ENCODE results near the gene TAS1R3. TPM values are rescaled to one million over a fixed set of nuclear protein-coding genes. Genes with fewer than 3 reads are reported as not detected.

Gene TAS1R3
- total RNA-seq, 2 experiments from 2014 or later, result 0.10 TPM; not detected in 1

DNA sequence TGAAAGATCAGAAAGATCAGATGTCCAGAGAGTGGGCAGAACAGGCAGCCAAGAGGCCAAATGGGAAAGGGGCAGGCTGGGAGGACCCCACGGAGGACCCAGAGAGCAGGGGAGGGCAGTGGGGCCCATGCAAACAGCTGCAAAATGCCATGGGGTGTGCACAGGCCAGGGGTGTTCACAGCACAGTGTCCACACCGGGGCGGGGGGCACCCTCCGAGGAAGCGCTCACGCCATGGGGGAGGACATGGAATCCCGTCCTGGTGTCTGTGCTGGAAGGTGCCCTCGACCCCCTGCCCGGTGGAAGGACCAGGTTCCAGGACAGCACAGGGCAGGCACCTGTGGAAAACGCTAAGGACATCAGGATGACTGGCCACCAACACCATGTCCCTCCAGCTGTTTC, 8.1 kb upstream of the TAS1R3 start:
- ChIA-PET POLR2A (no interaction called here), CTCF (interaction anchor here (1.0 kb wide), 1 partner anchor 49 kb away, joined by 4 read pairs; no protein-coding TSS in a partner anchor)
- Mint-ChIP-seq H3K4me3 (peak overlapping the region; percentile 74), H3K27ac (peak overlapping the region; percentile 60), H3K9me3 (no peaks in the 10 kb centered on the region), H3K27me3 (no peaks in the 10 kb centered on the region), H3K4me1 (ENCODE audit: low read depth) (peaks cover 31% of the 10 kb centered on the region), H3K36me3 (peaks cover 9% of the 10 kb centered on the region)
- DNase-seq, result no peak
- intact Hi-C loops (cut with micrococcal nuclease), result no loop called here

DNA sequence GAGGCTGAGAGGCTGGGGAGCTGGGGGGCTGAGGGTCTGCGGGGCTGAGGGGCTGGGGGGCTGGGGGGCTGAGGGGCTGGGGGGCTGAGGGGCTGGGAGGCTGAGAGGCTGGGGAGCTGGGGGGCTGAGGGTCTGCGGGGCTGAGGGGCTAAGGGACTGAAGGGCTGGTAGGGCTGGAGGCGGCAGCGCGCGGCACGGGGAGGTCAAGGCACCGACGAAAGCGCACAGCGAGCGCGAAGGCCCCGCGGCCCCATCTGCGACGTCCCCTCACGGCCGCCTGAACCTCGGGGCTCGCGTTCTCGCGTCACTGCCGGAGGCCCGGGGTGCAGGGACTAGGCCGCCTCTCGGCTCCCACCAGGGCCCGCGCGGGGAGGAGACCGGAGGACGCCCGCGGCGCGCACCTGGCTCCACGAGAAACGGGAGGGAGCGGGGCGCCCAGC, 7.0 kb upstream of the TAS1R3 start:
- peaks cover 31% of the 10 kb centered on the region for H3K4me1 Mint-ChIP-seq (ENCODE audit: low read depth)
- peak overlapping the region; percentile 86 for H3K4me3 Mint-ChIP-seq
- H3K9me3 Mint-ChIP-seq, result no peaks in the 10 kb centered on the region
- intact Hi-C loops (cut with micrococcal nuclease), result no loop called here
- no peaks in the 10 kb centered on the region for H3K27me3 Mint-ChIP-seq
- peak overlapping the region; percentile 81 for H3K27ac Mint-ChIP-seq
- POLR2A ChIA-PET, result no interaction called here
- CTCF ChIA-PET, result interaction anchor here (1.0 kb wide), 1 partner anchor 47 kb away, joined by 4 read pairs; no protein-coding TSS in a partner anchor
- peaks cover 9% of the 10 kb centered on the region for H3K36me3 Mint-ChIP-seq
- DNase-seq, result no peak

DNA sequence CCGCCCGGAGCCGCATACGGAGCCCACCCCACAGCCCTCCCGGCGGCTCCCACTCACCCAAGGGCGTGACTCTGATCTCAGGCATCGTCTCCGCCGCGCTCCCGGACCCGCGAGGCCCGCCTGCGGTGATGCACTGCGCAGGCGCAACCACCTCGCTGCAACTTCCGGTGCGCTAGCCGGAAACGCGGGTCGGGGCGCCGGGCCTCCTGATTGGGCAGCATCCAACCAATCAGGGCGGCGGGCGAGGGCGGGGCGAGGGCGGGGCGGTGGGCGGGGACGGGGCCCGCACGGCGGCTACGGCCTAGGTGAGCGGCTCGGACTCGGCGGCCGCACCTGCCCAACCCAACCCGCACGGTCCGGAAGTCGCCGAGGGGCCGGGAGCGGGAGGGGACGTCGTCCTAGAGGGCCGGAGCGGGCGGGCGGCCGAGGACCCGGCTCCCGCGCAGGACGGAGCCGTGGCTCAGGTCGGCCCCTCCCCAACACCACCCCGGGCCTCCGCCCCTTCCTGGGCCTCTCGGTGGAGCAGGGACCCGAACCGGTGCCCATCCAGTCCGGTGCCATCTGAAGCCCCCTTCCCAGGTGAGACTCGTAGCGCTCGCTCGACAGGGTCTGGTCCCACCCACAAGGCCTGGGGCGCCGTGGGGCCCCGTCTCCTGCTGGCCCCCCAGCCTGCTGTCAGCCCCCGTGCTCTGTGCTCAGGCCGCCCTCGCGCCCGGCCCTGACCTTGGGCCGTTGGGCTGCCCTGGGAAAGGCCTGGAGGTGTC, 6.4 kb upstream of the TAS1R3 start, which contains the start of the genes CPTP and INTS11:
TSS of gene CPTP (plus strand) at position 279 of the 764 bp plus-strand sequence. CDS start 2,109 bp downstream, outside the sequence.
TSS of gene INTS11 (minus strand) at position 137 of the 764 bp plus-strand sequence. CDS start at position 85, 52 bp downstream.
- peaks cover 5% of the 10 kb centered on the region for H3K36me3 Mint-ChIP-seq
- DNase-seq, result peak; percentile 97
- H3K4me3 Mint-ChIP-seq, result peak within 1 kb of the TSS; percentile 86
- no peaks in the 10 kb centered on the region for H3K27me3 Mint-ChIP-seq
- intact Hi-C loops (cut with micrococcal nuclease), result no loop called here
- peak within 1 kb of the TSS; percentile 81 for H3K27ac Mint-ChIP-seq
- ChIA-PET CTCF (interaction anchor here (1.1 to 1.5 kb wide), 2 partner anchors 24 to 47 kb away, joined by 5 read pairs; no protein-coding TSS in a partner anchor), POLR2A (interaction anchor here (0.7 kb wide), 1 partner anchor 50 kb away, joined by 3 read pairs; the partner anchor contains the start of gene AURKAIP1)
- H3K4me1 Mint-ChIP-seq (ENCODE audit: low read depth), result peaks cover 31% of the 10 kb centered on the region
- H3K9me3 Mint-ChIP-seq, result no peaks in the 10 kb centered on the region

DNA sequence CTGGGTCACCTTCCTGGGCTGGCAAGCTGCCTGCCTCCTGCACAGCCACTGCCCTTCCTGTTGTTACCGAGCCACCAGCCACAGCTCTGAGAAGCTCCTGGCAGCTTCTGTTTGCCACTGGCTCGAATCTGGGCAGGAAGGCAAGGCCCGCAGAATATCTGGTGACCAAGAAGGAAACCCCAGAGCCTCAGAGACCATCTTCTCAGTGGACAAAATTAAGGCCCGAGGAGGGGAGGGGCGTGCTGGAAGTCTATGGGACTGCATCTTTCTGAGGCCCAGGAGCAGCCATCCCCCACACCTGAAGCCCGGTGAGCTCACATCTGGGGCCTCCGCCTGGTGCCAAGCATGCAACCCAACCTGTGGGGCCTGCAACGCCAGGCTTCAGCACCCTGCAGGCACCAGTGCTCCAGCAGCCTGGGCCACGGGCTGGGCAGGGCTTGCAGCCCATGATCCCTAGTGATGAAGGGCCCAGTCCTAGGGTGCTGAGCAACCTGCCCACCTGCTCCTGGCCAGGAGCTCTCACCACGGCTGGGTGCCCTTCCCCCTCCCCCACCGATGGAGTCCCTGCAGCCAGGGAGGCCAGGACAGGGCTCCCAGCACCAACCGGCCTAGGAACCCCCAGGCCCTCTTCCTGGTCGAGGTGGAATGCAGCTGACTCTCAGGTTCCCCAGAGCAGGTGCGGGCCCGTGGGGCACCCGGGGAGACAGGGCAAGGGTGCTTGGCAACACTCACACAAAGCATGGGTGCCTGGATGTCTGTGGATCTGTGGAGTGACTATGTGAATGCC, 5.6 kb upstream of the TAS1R3 start:
- no peak for DNase-seq
- Mint-ChIP-seq H3K9me3 (no peaks in the 10 kb centered on the region), H3K27me3 (no peaks in the 10 kb centered on the region), H3K4me3 (peak overlapping the region; percentile 65), H3K4me1 (ENCODE audit: low read depth) (peaks cover 28% of the 10 kb centered on the region), H3K27ac (peak overlapping the region; percentile 62), H3K36me3 (peaks cover 1% of the 10 kb centered on the region)
- intact Hi-C loops (cut with micrococcal nuclease), result no loop called here
- POLR2A ChIA-PET, result interaction anchor here (0.7 kb wide), 1 partner anchor 50 kb away, joined by 3 read pairs; the partner anchor contains the start of gene AURKAIP1
- CTCF ChIA-PET, result interaction anchor here (1.1 to 1.5 kb wide), 2 partner anchors 23 to 46 kb away, joined by 5 read pairs; no protein-coding TSS in a partner anchor

DNA sequence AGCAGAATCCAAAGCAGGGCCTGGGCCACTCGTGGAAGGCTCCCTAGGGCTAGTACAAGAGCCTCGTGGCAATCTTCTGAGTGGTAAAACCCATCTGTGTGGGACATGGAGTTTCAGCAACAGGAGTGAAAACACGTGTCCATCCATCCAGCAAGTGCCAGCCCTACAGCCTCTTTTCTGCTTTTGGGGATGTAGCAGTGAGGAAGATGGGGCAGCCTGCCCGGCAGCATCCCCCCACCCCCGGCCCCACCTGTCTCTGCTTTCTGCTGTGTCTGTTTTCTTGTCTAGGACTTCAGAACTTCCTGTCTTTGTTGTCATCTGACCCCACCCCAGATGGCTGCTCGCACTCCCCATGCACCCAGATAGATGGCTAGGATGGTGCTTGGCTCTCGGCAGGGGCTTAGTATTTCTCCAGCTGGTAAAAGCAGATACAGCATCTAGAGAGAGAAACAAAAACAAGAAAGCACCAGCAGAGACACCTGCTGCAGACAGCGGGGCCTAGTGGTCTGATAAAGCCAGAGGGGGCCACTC, 4.9 kb upstream of the TAS1R3 start:
- Mint-ChIP-seq H3K36me3 (peaks cover 1% of the 10 kb centered on the region), H3K27me3 (no peaks in the 10 kb centered on the region), H3K9me3 (no peaks in the 10 kb centered on the region), H3K4me1 (ENCODE audit: low read depth) (peaks cover 28% of the 10 kb centered on the region), H3K27ac (peak overlapping the region; percentile 42), H3K4me3 (peak overlapping the region; percentile 65)
- CTCF ChIA-PET, result interaction anchor here (1.5 kb wide), 1 partner anchor 46 kb away, joined by 5 read pairs; no protein-coding TSS in a partner anchor
- intact Hi-C loops (cut with micrococcal nuclease), result no loop called here
- POLR2A ChIA-PET, result no interaction called here
- DNase-seq, result no peak

DNA sequence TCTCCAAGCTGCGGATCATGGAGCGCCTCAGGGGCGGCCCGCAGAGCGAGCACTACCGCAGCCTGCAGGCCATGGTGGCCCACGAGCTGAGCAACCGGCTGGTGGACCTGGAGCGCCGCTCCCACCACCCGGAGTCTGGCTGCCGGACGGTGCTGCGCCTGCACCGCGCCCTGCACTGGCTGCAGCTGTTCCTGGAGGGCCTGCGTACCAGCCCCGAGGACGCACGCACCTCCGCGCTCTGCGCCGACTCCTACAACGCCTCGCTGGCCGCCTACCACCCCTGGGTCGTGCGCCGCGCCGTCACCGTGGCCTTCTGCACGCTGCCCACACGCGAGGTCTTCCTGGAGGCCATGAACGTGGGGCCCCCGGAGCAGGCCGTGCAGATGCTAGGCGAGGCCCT, 3.8 kb upstream of the TAS1R3 start:
- no peak overlapping the region for H3K27ac Mint-ChIP-seq
- intact Hi-C loops (cut with micrococcal nuclease), result no loop called here
- H3K4me3 Mint-ChIP-seq, result no peak overlapping the region
- H3K9me3 Mint-ChIP-seq, result no peaks in the 10 kb centered on the region
- peaks cover 20% of the 10 kb centered on the region for H3K4me1 Mint-ChIP-seq (ENCODE audit: low read depth)
- H3K36me3 Mint-ChIP-seq, result peaks cover 1% of the 10 kb centered on the region
- DNase-seq, result no peak
- POLR2A ChIA-PET, result no interaction called here
- H3K27me3 Mint-ChIP-seq, result no peaks in the 10 kb centered on the region
- CTCF ChIA-PET, result no interaction called here

DNA sequence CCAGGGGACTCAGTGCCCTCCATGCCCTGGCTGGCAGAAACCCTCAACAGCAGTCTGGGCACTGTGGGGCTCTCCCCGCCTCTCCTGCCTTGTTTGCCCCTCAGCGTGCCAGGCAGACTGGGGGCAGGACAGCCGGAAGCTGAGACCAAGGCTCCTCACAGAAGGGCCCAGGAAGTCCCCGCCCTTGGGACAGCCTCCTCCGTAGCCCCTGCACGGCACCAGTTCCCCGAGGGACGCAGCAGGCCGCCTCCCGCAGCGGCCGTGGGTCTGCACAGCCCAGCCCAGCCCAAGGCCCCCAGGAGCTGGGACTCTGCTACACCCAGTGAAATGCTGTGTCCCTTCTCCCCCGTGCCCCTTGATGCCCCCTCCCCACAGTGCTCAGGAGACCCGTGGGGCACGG, 2.8 kb upstream of the TAS1R3 start:
- DNase-seq, result no peak
- Mint-ChIP-seq H3K4me3 (no peak overlapping the region), H3K27me3 (no peaks in the 10 kb centered on the region), H3K4me1 (ENCODE audit: low read depth) (peaks cover 14% of the 10 kb centered on the region), H3K36me3 (peaks cover 1% of the 10 kb centered on the region), H3K27ac (no peak overlapping the region), H3K9me3 (no peaks in the 10 kb centered on the region)
- intact Hi-C loops (cut with micrococcal nuclease), result no loop called here
- ChIA-PET CTCF (no interaction called here), POLR2A (no interaction called here)

DNA sequence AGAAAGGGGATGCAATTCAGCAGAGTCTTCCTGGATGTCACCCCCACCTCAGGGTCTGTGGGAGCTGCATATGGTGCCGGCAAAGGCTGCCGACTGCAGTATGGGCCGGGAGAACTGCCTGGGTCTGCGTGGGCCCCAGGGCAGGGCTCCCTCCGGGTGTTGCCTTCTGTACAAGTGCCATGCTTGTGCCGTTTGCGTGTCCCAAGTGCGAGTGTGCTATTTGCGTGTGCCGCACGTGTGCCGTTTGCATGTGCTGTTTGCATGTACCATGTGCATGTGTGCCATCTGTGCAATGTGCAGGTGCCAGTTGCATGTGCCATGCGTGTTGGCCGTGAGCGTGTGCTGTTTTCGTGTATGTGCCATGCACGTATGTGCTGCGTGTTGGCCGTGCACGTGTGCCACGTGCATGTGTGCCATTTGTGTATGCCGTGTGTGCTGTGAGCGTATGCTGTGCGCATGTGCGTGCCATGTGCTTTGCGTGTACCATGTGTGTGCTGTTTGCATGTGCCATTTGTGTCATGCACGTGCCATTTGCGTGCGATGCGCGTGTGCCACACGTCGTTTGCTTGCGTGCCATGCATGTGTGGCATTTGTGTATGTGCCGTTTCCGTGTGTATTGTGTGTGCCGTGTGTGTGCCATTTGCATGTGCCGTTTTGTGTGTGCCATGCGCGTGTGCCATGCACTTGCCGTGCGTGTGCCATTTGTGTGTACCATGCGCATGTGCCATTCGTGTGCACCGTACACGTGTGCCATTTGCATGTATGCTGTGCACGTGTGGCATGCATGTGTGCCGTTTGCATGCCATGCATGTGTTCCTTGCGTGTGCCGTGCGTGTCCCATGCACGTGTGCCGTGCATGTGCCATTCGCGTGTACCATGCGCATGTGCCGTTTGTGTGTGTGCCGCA, 1.5 kb upstream of the TAS1R3 start:
- CTCF ChIA-PET, result no interaction called here
- POLR2A ChIA-PET, result no interaction called here
- Mint-ChIP-seq H3K36me3 (no peaks in the 10 kb centered on the region), H3K9me3 (no peaks in the 10 kb centered on the region), H3K27ac (no peak overlapping the region), H3K27me3 (no peaks in the 10 kb centered on the region), H3K4me1 (ENCODE audit: low read depth) (peaks cover 8% of the 10 kb centered on the region), H3K4me3 (no peak overlapping the region)
- intact Hi-C loops (cut with micrococcal nuclease), result no loop called here
- DNase-seq, result no peak

DNA sequence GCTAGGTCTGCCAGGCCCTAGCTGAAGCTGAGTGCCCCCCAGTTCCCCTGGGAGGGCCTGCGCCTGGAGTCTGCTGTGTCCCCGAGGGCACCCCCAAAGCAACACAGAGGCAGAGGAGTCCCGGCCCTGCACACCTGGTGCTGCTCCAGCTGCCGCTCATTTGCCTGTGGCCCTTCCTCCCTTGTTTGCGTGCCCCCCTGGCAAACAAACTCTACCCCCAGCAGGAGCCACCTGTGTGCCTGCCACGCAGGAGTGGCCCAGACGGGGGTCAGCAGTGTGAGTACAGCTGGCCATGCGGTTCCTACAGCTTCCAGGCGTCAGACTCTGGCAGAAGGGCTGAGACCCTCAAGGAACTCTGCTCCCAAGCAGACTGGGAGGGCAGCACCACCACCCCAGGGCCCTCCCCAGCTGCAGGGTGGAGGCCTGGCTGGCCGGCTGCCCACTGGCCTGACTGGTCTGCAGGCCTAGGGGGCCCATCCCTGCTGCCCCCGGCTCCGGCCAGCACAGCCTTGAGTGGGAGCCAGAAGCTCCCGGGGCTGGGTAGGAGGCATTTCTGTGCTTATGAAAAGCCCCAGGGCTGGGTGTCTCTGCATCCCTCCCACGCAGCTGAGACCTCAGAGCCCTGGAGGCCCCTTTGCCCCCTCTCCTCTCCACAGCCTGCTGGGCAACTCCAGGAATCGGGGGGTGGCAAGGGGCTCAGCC, 563 bp upstream of the TAS1R3 start:
- Mint-ChIP-seq H3K9me3 (no peaks in the 10 kb centered on the region), H3K27ac (no peak overlapping the region), H3K4me1 (ENCODE audit: low read depth) (peaks cover 8% of the 10 kb centered on the region), H3K4me3 (no peak overlapping the region), H3K27me3 (no peaks in the 10 kb centered on the region), H3K36me3 (no peaks in the 10 kb centered on the region)
- ChIA-PET POLR2A (interaction anchor here (0.9 kb wide), 1 partner anchor 19 kb away, joined by 3 read pairs; no protein-coding TSS in a partner anchor), CTCF (no interaction called here)
- DNase-seq, result no peak
- intact Hi-C loops (cut with micrococcal nuclease), result no loop called here

DNA sequence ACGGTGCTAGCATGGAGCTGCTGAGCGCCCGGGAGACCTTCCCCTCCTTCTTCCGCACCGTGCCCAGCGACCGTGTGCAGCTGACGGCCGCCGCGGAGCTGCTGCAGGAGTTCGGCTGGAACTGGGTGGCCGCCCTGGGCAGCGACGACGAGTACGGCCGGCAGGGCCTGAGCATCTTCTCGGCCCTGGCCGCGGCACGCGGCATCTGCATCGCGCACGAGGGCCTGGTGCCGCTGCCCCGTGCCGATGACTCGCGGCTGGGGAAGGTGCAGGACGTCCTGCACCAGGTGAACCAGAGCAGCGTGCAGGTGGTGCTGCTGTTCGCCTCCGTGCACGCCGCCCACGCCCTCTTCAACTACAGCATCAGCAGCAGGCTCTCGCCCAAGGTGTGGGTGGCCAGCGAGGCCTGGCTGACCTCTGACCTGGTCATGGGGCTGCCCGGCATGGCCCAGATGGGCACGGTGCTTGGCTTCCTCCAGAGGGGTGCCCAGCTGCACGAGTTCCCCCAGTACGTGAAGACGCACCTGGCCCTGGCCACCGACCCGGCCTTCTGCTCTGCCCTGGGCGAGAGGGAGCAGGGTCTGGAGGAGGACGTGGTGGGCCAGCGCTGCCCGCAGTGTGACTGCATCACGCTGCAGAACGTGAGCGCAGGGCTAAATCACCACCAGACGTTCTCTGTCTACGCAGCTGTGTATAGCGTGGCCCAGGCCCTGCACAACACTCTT, 1.1 kb downstream of the TAS1R3 start:
- CTCF ChIA-PET, result no interaction called here
- no peaks in the 10 kb centered on the region for H3K36me3 Mint-ChIP-seq
- no peak for DNase-seq
- H3K9me3 Mint-ChIP-seq, result no peaks in the 10 kb centered on the region
- no peak overlapping the region for H3K27ac Mint-ChIP-seq
- no peaks in the 10 kb centered on the region for H3K4me1 Mint-ChIP-seq (ENCODE audit: low read depth)
- H3K27me3 Mint-ChIP-seq, result no peaks in the 10 kb centered on the region
- intact Hi-C loops (cut with micrococcal nuclease), result no loop called here
- no peak overlapping the region for H3K4me3 Mint-ChIP-seq
- POLR2A ChIA-PET, result interaction anchor here (1.9 kb wide), 1 partner anchor 13 kb away, joined by 4 read pairs; no protein-coding TSS in a partner anchor
